GM19455 (cell line): Measurements from ENCODE around the gene ARRB1.
"Not testable (repeated sequence)": the region's sequence is repeated elsewhere in the genome, so short reads cannot be mapped to it uniquely, and the experiment has no call there.

ENCODE experiments used
- ATAC-seq: cut with Tn5 transposase; IDR thresholded peaks from one replicate; pipeline ENCODE4 v1.9.1; 2021; ENCODE audit not compliant: unreplicated experiment

Gene ARRB1

GRCh38 chr11:75351541-75351790, at the start of gene ARRB1:
TSS of gene ARRB1 (minus strand) at chr11:75351661. CDS start at chr11:75351607, 54 bp downstream.
- ATAC-seq = no peak

GRCh38 chr11:75400146-75400865, 48.8 kb upstream of the ARRB1 start:
- no peak for ATAC-seq

GRCh38 chr11:75399344-75400145, 48.1 kb upstream of the ARRB1 start, which contains the start of gene RPS3:
TSS of gene RPS3 (plus strand) at chr11:75399518. CDS start at chr11:75399548, 30 bp downstream.
- ATAC-seq = peak; percentile 86

GRCh38 chr11:75398906-75399305, 47.4 kb upstream of the ARRB1 start:
- ATAC-seq = no peak

GRCh38 chr11:75394085-75394840, 42.8 kb upstream of the ARRB1 start:
- no peak for ATAC-seq

GRCh38 chr11:75389925-75390324, 38.5 kb upstream of the ARRB1 start:
- ATAC-seq = no peak

- no peak for ATAC-seq
Measured at GRCh38 chr11:75389276-75389605, 37.8 kb upstream of the ARRB1 start.

- no peak for ATAC-seq
Measured at GRCh38 chr11:75388386-75389275, 37.2 kb upstream of the ARRB1 start.

GRCh38 chr11:75387736-75388294, 36.4 kb upstream of the ARRB1 start:
- ATAC-seq = no peak

- ATAC-seq = no peak
Measured at GRCh38 chr11:75386942-75387630, 35.6 kb upstream of the ARRB1 start.

- ATAC-seq = no peak
Measured at GRCh38 chr11:75384438-75385080, 33.1 kb upstream of the ARRB1 start.

GRCh38 chr11:75383246-75383645, 31.8 kb upstream of the ARRB1 start:
- ATAC-seq = no peak

GRCh38 chr11:75380716-75381420, 29.4 kb upstream of the ARRB1 start:
- ATAC-seq = no peak

- ATAC-seq = no peak
Measured at GRCh38 chr11:75380245-75380644, 28.8 kb upstream of the ARRB1 start.

- not testable (repeated sequence) for ATAC-seq
Measured at GRCh38 chr11:75378776-75379175, 27.3 kb upstream of the ARRB1 start.

GRCh38 chr11:75376175-75376574, 24.7 kb upstream of the ARRB1 start:
- ATAC-seq = no peak

GRCh38 chr11:75375626-75376025, 24.2 kb upstream of the ARRB1 start:
- no peak for ATAC-seq

GRCh38 chr11:75374646-75375045, 23.2 kb upstream of the ARRB1 start:
- no peak for ATAC-seq

GRCh38 chr11:75373201-75373600, 21.7 kb upstream of the ARRB1 start:
- ATAC-seq = no peak
